Activated CD4-positive, alpha-beta T cell treated with anti-CD3 and anti-CD28 coated beads for 48 hours (primary cell): ENCODE measurements around the gene PARD3B.
"Not testable (repeated sequence)": the region's sequence is repeated elsewhere in the genome, so short reads cannot be mapped to it uniquely, and the experiment has no call there.

ENCODE experiments used
- DNase-seq: peaks from one replicate; pipeline ENCODE4 v3.0.0-alpha.2; 2020

PARD3B gene

DNA sequence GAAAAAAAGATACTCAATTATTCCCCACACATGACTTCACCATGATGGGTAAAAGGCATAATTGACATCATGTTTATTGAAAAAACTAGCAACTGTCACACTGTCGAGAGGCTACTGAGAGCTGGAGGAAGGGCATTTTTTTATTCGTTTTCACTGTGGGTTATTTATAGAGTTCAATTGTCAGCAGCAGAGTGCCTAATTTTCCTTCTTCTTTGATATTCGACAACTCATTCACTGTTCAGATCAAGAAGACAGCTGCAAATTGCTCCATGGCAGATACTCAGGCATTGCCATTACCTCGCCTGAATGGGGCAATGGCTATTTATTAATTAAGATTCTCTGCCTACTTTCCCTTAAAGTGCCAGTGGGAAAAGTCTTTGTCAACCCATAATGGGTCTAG lies 939.5 kb downstream of the PARD3B start:
- no peak for DNase-seq

DNA sequence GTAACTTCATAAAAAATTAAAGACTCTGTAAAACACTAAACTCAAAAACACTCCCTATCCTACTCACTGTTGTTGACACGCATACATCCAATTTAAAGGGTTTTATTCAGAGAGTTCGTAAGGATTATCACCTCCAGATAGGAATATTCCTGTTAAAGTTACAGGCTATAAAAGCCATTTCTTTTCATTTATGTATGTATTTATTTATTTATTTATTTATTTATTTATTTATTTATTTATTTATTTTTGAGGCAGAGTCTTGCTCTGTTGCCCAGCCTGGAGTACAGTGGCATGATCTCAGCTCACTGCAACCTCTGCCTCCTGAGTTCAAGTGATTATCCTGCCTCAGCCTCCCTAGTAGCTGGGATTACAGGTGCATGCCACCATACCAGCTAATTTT lies 948.3 kb downstream of the PARD3B start:
- not testable (repeated sequence) for DNase-seq

GRCh38 chr2:205494537-205495235 lies 949.4 kb downstream of the PARD3B start:
- no peak for DNase-seq

DNA sequence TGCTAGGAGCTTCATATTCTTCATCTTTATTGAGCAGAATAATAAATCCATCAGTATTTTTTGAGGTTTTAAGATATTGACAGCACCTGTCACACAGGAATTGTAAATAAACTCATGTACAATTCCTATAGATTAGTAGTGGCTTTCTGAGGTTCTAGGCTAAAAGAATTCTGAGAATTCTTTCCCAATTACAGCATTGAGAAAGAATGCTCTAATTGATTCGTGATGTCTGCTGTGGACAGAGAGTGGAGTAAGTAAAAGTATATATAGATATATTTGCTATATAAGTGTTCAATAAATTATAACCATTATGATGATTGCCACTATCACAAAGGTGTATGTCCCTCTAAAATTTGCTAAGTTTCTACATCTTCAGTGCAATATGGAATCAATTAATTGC lies 950.5 kb downstream of the PARD3B start:
- DNase-seq = no peak

GRCh38 chr2:205496370-205496769 lies 951.1 kb downstream of the PARD3B start:
- no peak for DNase-seq

DNA sequence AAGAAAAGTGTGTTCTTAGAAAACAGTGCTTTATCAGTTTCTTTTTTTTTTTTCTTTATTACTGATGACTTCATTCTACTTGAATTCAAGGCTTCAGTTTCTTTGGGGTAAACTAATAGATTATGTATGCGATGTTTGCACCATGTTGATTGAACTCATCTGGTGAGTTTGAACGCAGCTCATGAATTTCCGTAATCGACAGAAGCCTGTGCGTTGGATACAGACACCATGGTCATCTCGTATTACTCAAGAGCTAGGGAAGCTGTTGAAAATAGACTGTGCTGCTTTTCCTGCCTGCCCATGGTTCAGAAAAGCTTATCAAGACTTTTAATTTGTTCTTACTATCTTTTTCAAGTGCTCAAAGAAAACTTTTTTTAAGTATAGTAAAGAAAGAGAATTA lies 951.5 kb downstream of the PARD3B start:
- no peak for DNase-seq

GRCh38 chr2:205499006-205499405 lies 953.7 kb downstream of the PARD3B start:
- no peak for DNase-seq

GRCh38 chr2:205500065-205500464 lies 954.8 kb downstream of the PARD3B start:
- no peak for DNase-seq

GRCh38 chr2:205500951-205501350 lies 955.7 kb downstream of the PARD3B start:
- DNase-seq = no peak

- no peak for DNase-seq
These were observed 956.6 kb downstream of the PARD3B start for GRCh38 chr2:205501826-205502225.

DNA sequence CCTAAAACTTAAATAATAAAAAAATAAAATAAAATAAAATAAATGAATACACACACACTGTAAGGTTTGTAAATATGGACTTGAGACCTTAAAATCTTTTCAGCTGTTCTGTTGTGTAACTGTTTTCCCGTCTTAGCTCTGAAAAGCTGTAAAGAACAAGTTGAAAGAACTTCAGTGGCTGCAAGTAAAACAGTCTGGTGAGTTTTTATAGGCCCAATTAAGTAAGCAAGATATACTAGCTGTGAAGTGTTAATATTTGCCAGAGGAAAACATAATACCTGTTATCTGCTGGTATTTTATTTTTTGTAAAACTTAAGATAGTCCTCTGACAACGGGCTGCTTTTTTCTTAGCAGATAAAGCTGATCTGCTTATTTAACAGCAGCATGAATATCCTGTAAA lies 960.1 kb downstream of the PARD3B start:
- DNase-seq = no peak

- DNase-seq = no peak
These were observed 964.4 kb downstream of the PARD3B start for GRCh38 chr2:205509655-205510054.

DNA sequence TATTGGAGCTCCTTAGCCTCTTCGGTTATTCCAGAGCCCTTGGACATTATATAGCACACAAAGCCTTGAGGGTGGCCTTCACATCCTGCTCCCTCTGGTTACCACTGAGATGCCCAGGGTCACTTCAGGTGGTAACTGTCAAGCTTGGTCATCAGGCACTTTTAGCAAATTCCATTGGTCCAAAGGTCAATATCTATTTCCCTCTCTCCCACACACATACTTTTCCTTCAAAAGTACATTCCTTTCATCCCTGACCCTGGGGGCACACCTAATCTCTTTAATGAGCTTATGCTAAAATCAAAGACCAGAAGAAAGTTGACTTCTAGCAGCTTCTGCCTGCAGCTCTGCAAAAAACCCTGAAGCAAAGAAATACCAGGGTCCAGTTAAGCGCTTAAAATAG lies 965.1 kb downstream of the PARD3B start:
- DNase-seq = no peak

GRCh38 chr2:205511221-205511620 lies 965.9 kb downstream of the PARD3B start:
- DNase-seq = no peak

DNA sequence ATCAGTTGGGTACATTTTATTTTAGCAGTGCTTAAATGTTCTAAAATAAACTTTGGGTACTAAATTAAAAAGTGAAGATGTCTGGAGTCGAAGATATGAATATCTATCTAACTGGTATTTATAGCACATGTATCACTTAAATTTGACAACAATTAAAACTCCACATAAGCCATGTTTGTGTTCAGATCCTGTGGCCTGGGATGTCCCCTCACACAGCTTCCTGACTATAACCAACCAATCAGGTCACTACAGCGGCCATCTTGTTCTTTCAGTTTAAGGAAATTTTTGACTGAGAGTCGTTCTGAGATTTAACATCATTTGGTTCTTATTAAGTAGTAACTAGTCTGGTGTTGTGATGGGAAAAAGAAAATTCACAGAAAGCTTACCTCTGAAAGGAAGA lies 966.4 kb downstream of the PARD3B start:
- DNase-seq = no peak

- DNase-seq = no peak
These were observed 975.0 kb downstream of the PARD3B start for GRCh38 chr2:205520311-205520710.

- peak; percentile 8 for DNase-seq
These were observed 979.4 kb downstream of the PARD3B start for GRCh38 chr2:205524656-205525055.

DNA sequence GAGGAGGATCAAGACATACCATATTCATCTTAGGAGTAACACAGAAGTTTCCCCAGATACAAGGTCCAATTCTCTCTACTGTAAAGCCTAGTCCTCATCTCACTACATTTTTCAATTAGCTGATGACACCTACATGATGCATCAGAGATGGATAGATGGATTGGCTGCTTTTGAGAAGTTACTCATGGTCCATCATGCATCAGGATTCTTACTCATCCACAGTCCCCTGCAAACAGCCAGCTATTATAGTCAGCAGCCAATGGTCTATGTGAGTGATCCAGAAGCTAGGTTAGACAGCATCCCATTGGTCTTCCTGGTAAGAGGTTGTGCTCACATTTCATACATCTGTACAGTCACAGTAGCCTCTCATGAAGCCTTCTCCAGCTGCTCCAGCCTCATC lies 982.5 kb downstream of the PARD3B start:
- DNase-seq = peak; percentile 4

DNA sequence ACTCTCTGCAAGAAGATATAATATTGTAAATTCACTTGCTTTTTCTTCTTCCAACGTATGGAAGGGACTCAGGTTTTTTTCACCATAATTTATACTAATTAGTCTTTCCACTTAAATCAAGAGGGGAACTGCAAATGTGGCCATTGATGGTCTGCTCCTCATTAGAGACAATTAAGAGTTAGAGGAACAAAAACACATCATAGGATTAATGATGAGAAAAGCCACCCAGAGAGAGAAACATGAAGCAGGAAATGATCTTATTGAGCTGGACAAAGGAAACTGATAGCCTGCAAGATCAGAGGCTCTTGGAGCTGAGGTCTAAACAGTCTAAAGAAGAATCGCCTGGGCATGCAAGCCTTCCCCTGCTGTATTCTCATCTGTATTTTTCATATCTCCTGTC lies 985.8 kb downstream of the PARD3B start:
- no peak for DNase-seq

DNA sequence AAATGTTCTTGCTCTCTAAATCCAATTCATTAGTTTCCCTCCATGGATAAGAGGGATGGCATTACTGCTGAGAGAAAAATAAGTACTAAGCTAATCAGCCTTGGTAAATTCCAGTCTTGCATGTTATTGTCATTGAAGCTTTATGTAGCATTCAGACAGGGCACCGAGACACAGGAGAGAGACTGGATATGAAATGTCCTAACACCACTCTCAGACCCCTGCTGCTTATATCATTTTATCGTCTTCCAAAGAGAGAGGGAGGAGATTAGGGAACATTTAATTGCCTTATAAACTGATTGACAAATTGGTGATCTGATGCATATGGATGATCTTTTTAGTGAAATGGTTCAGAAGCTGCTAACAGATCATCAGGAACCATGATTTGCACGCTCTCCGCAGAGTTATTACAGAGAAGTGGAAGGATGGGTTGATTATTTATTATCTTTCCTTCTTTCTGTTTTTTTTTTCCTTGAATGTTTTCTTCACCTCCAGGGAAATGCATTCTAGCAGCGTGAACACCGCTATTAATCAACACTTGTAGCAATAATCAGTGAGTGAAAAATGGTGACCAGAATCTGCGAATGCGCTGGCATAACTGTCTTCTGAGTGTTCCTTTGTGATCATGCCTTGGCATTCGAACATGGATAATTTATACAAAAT lies 986.3 kb downstream of the PARD3B start:
- DNase-seq = no peak

DNA sequence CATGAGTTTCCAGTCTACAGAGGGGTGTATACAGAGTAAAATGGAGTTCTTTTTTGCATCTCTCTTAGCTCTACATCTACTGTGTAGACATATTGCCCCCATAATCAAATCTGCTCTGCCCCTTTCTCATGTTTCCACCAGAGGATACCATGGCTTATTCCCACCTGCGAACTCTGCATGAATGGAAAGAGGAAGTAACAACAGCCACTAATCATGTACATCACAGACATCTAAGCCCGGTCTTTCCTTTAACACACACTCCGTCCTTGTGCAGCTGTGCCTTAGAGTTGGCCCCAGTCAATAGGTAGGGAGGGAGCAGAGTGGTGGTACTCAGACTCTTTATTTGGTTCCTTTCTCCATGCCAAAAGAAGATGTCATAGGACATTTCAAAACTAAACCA lies 989.7 kb downstream of the PARD3B start:
- no peak for DNase-seq

DNA sequence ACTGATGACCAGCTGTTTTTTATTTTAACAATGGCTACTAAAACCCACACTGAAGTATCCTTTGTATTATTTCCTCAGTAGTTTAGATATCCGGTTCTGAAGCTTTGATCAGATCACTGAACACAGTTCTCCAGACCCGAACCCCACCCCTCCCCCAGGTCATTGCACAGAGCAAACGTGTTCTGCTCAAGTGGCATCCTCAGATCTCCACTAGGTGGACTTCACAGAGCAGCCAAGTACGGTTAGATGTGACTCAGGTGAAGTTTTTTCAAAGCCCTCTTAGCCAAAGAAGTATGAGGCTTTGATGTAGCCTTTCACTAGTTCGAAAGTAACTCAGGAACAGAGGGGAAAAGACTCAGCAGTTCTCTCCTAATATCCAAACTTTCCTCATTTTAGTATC lies 994.3 kb downstream of the PARD3B start:
- DNase-seq = peak; percentile 5

DNA sequence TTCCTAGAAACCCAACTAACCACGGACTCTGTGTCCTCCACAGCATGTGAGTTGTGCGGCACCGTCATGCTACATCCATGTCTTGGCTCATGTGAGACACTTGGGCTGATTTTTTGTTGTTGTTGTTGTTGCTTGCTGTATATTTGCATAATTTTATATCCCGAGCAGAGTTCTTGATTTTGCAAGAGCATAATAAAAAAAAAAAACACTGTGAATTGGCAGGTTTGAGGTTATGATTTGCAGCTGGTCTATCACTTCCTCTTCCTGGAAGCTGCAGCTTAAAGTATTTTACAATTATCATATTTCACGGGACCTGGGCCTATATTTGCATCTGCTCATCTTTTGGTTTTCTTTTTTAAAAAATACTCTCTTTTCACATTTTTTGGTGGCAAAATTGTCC lies 994.8 kb downstream of the PARD3B start:
- DNase-seq = no peak

DNA sequence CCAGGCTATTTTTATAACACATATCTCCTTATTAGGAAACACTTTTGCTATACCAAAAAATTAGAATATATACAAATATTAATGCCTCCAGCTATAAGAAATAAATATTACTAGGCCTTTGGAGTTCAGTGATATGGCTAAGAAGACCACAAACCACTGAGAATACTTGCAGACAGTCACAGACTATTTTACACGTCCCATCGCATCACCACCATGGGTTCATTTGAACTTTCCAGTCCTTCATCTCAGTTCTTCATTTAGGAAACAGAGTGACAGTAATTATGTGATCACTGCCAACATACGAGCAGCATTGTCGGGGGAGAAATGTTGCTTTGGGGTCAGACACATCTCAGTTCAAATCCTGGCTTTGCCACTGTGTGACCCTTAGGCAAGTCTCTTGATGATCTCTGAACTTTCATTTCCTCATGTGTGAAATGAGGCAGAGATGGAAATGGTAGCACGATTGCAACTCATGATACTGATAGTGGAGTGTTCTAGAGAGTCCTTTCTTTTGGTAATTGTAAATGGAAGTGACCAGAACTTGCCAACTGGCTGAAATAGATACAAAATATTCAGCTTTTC lies 998.1 kb downstream of the PARD3B start:
- DNase-seq = peak; percentile 10
